ENCODE data around the gene STK26. TPM values are rescaled to one million over a fixed set of nuclear protein-coding genes. Genes with fewer than 3 reads are reported as not detected.
"Not testable (repeated sequence)": the region's sequence is repeated elsewhere in the genome, so short reads cannot be mapped to it uniquely, and the experiment has no call there.

The STK26 gene
- total RNA-seq, 2 experiments from 2014 or later = 54.0 to 55.6 TPM

GRCh38 chrX:132041015-132041414, 17.9 kb downstream of the STK26 start:
- intact Hi-C loops (cut with micrococcal nuclease) = no loop called here
- CTCF ChIA-PET = no interaction called here
- Mint-ChIP-seq H3K27me3 (ENCODE audit: low read depth) (no peaks in the 10 kb centered on the region), H3K36me3 (ENCODE audit: low read depth) (no peaks in the 10 kb centered on the region), H3K4me3 (no peak overlapping the region), H3K27ac (no peak overlapping the region), H3K4me1 (ENCODE audit: low read depth) (peaks cover 55% of the 10 kb centered on the region), H3K9me3 (no peaks in the 10 kb centered on the region)
- DNase-seq = no peak

GRCh38 chrX:132043977-132044376, 20.9 kb downstream of the STK26 start:
- DNase-seq = no peak
- peaks cover 48% of the 10 kb centered on the region for H3K4me1 Mint-ChIP-seq (ENCODE audit: low read depth)
- CTCF ChIA-PET = interaction anchor here (0.5 kb wide), 1 partner anchor 677 kb away, joined by 4 read pairs; no protein-coding TSS in a partner anchor
- H3K4me3 Mint-ChIP-seq = no peak overlapping the region
- intact Hi-C loops (cut with micrococcal nuclease) = no loop called here
- no peak overlapping the region for H3K27ac Mint-ChIP-seq
- no peaks in the 10 kb centered on the region for H3K9me3 Mint-ChIP-seq
- H3K36me3 Mint-ChIP-seq (ENCODE audit: low read depth) = no peaks in the 10 kb centered on the region
- H3K27me3 Mint-ChIP-seq (ENCODE audit: low read depth) = no peaks in the 10 kb centered on the region

- intact Hi-C loops (cut with micrococcal nuclease) = no loop called here
- Mint-ChIP-seq H3K36me3 (ENCODE audit: low read depth) (peaks cover under 1% of the 10 kb centered on the region), H3K4me3 (no peak overlapping the region), H3K27ac (no peak overlapping the region), H3K4me1 (ENCODE audit: low read depth) (peaks cover 48% of the 10 kb centered on the region), H3K27me3 (ENCODE audit: low read depth) (no peaks in the 10 kb centered on the region), H3K9me3 (no peaks in the 10 kb centered on the region)
- no peak for DNase-seq
- CTCF ChIA-PET = no interaction called here
These were observed 21.9 kb downstream of the STK26 start for GRCh38 chrX:132044953-132045352.

GRCh38 chrX:132045456-132045855, 22.4 kb downstream of the STK26 start:
- no peak for DNase-seq
- no peaks in the 10 kb centered on the region for H3K27me3 Mint-ChIP-seq (ENCODE audit: low read depth)
- CTCF ChIA-PET = no interaction called here
- H3K36me3 Mint-ChIP-seq (ENCODE audit: low read depth) = peaks cover 2% of the 10 kb centered on the region
- peaks cover 45% of the 10 kb centered on the region for H3K4me1 Mint-ChIP-seq (ENCODE audit: low read depth)
- H3K9me3 Mint-ChIP-seq = no peaks in the 10 kb centered on the region
- intact Hi-C loops (cut with micrococcal nuclease) = no loop called here
- no peak overlapping the region for H3K4me3 Mint-ChIP-seq
- no peak overlapping the region for H3K27ac Mint-ChIP-seq

GRCh38 chrX:132046533-132046932, 23.4 kb downstream of the STK26 start:
- H3K27ac Mint-ChIP-seq = no peak overlapping the region
- peaks cover 2% of the 10 kb centered on the region for H3K36me3 Mint-ChIP-seq (ENCODE audit: low read depth)

GRCh38 chrX:132051778-132052177, 28.7 kb downstream of the STK26 start:
- H3K9me3 Mint-ChIP-seq; H3K27ac Mint-ChIP-seq; CTCF ChIA-PET; H3K4me3 Mint-ChIP-seq; H3K36me3 Mint-ChIP-seq (ENCODE audit: low read depth); DNase-seq; H3K27me3 Mint-ChIP-seq (ENCODE audit: low read depth): not testable (repeated sequence)
- intact Hi-C loops (cut with micrococcal nuclease) = loop anchor here (2.0 kb wide), 1 partner anchor 15 kb away; no protein-coding TSS in a partner anchor
- H3K4me1 Mint-ChIP-seq (ENCODE audit: low read depth) = peaks cover 39% of the 10 kb centered on the region

More at GRCh38 chrX:132046533-132046932, 23.4 kb downstream of the STK26 start:
- peaks cover 37% of the 10 kb centered on the region for H3K4me1 Mint-ChIP-seq (ENCODE audit: low read depth)
- CTCF ChIA-PET = interaction anchor here (0.8 to 0.9 kb wide), 2 partner anchors 19 to 46 kb away, joined by 3 read pairs; no protein-coding TSS in a partner anchor
- H3K4me3 Mint-ChIP-seq = no peak overlapping the region
- no peaks in the 10 kb centered on the region for H3K9me3 Mint-ChIP-seq
- no peak for DNase-seq
- no peaks in the 10 kb centered on the region for H3K27me3 Mint-ChIP-seq (ENCODE audit: low read depth)
- intact Hi-C loops (cut with micrococcal nuclease) = no loop called here

- CTCF ChIA-PET = interaction anchor here (0.6 to 1.3 kb wide), 2 partner anchors 46 to 217 kb away, joined by 3 read pairs; no protein-coding TSS in a partner anchor
- no peaks in the 10 kb centered on the region for H3K27me3 Mint-ChIP-seq (ENCODE audit: low read depth)
- peaks cover 23% of the 10 kb centered on the region for H3K4me1 Mint-ChIP-seq (ENCODE audit: low read depth)
- intact Hi-C loops (cut with micrococcal nuclease) = loop anchor here (2.0 kb wide), 1 partner anchor 57 kb away; no protein-coding TSS in a partner anchor
- DNase-seq = no peak
- H3K36me3 Mint-ChIP-seq (ENCODE audit: low read depth) = peaks cover 3% of the 10 kb centered on the region
- H3K4me3 Mint-ChIP-seq = no peak overlapping the region
- no peaks in the 10 kb centered on the region for H3K9me3 Mint-ChIP-seq
- H3K27ac Mint-ChIP-seq = no peak overlapping the region
These were observed 34.9 kb downstream of the STK26 start for GRCh38 chrX:132058050-132058449.

- H3K4me1 Mint-ChIP-seq (ENCODE audit: low read depth) = peaks cover 19% of the 10 kb centered on the region
- CTCF ChIA-PET = interaction anchor here (1.3 kb wide), 1 partner anchor 217 kb away, joined by 3 read pairs; no protein-coding TSS in a partner anchor
- H3K9me3 Mint-ChIP-seq = no peaks in the 10 kb centered on the region
- DNase-seq = peak; percentile 4
- H3K36me3 Mint-ChIP-seq (ENCODE audit: low read depth) = peaks cover 3% of the 10 kb centered on the region
- H3K27me3 Mint-ChIP-seq (ENCODE audit: low read depth) = no peaks in the 10 kb centered on the region
- H3K27ac Mint-ChIP-seq = no peak overlapping the region
- intact Hi-C loops (cut with micrococcal nuclease) = loop anchor here (2.0 kb wide), 1 partner anchor 58 kb away; no protein-coding TSS in a partner anchor
- H3K4me3 Mint-ChIP-seq = no peak overlapping the region
These were observed 35.9 kb downstream of the STK26 start for GRCh38 chrX:132058975-132059374.

- intact Hi-C loops (cut with micrococcal nuclease) = loop anchor here (2.0 kb wide), 1 partner anchor 59 kb away; no protein-coding TSS in a partner anchor
- peaks cover 16% of the 10 kb centered on the region for H3K4me1 Mint-ChIP-seq (ENCODE audit: low read depth)
- no peak for DNase-seq
- H3K27ac Mint-ChIP-seq = no peak overlapping the region
- no peaks in the 10 kb centered on the region for H3K27me3 Mint-ChIP-seq (ENCODE audit: low read depth)
- peaks cover 3% of the 10 kb centered on the region for H3K36me3 Mint-ChIP-seq (ENCODE audit: low read depth)
- H3K9me3 Mint-ChIP-seq = no peaks in the 10 kb centered on the region
- CTCF ChIA-PET = no interaction called here
- no peak overlapping the region for H3K4me3 Mint-ChIP-seq
These were observed 37.0 kb downstream of the STK26 start for GRCh38 chrX:132059973-132060540.

GRCh38 chrX:132063334-132063733, 40.2 kb downstream of the STK26 start:
- CTCF ChIA-PET = interaction anchor here (0.5 to 1.9 kb wide), 4 partner anchors 8 to 235 kb away, joined by 3 to 5 read pairs (median 4); no protein-coding TSS in a partner anchor

GRCh38 chrX:132063862-132064261, 40.8 kb downstream of the STK26 start:
- Mint-ChIP-seq H3K27ac (no peak overlapping the region), H3K36me3 (ENCODE audit: low read depth) (no peaks in the 10 kb centered on the region), H3K27me3 (ENCODE audit: low read depth) (no peaks in the 10 kb centered on the region), H3K9me3 (no peaks in the 10 kb centered on the region), H3K4me3 (no peak overlapping the region), H3K4me1 (ENCODE audit: low read depth) (peaks cover 5% of the 10 kb centered on the region)
- intact Hi-C loops (cut with micrococcal nuclease) = no loop called here
- no peak for DNase-seq
- CTCF ChIA-PET = interaction anchor here (1.4 kb wide), 1 partner anchor 222 kb away, joined by 4 read pairs; no protein-coding TSS in a partner anchor

More at GRCh38 chrX:132063334-132063733, 40.2 kb downstream of the STK26 start:
- H3K36me3 Mint-ChIP-seq (ENCODE audit: low read depth) = no peaks in the 10 kb centered on the region
- no peaks in the 10 kb centered on the region for H3K9me3 Mint-ChIP-seq
- intact Hi-C loops (cut with micrococcal nuclease) = no loop called here
- no peak overlapping the region for H3K27ac Mint-ChIP-seq
- no peak for DNase-seq
- no peaks in the 10 kb centered on the region for H3K27me3 Mint-ChIP-seq (ENCODE audit: low read depth)
- peaks cover 5% of the 10 kb centered on the region for H3K4me1 Mint-ChIP-seq (ENCODE audit: low read depth)
- no peak overlapping the region for H3K4me3 Mint-ChIP-seq

GRCh38 chrX:132068405-132068804, 45.3 kb downstream of the STK26 start:
- Mint-ChIP-seq H3K9me3 (no peaks in the 10 kb centered on the region), H3K36me3 (ENCODE audit: low read depth) (peaks cover 2% of the 10 kb centered on the region), H3K27ac (no peak overlapping the region), H3K4me1 (ENCODE audit: low read depth) (no peaks in the 10 kb centered on the region), H3K27me3 (ENCODE audit: low read depth) (no peaks in the 10 kb centered on the region), H3K4me3 (no peak overlapping the region)
- intact Hi-C loops (cut with micrococcal nuclease) = no loop called here
- CTCF ChIA-PET = interaction anchor here (1.6 kb wide), 1 partner anchor 47 kb away, joined by 3 read pairs; no protein-coding TSS in a partner anchor
- DNase-seq = no peak

GRCh38 chrX:132071254-132071653, 48.2 kb downstream of the STK26 start:
- intact Hi-C loops (cut with micrococcal nuclease) = loop anchor here (5.0 to 10.0 kb wide), 2 partner anchors 49 to 236 kb away; partner anchors contain the start of gene STK26
- H3K36me3 Mint-ChIP-seq (ENCODE audit: low read depth) = peaks cover 3% of the 10 kb centered on the region
- CTCF ChIA-PET = interaction anchor here (1.1 to 1.8 kb wide), 4 partner anchors 8 to 238 kb away, joined by 3 to 5 read pairs (median 4); partner anchors contain the start of gene RAP2C
- no peaks in the 10 kb centered on the region for H3K9me3 Mint-ChIP-seq
- no peak for DNase-seq
- H3K27me3 Mint-ChIP-seq (ENCODE audit: low read depth) = no peaks in the 10 kb centered on the region
- H3K4me3 Mint-ChIP-seq = no peak overlapping the region
- H3K27ac Mint-ChIP-seq = no peak overlapping the region
- H3K4me1 Mint-ChIP-seq (ENCODE audit: low read depth) = no peaks in the 10 kb centered on the region
